SK-MEL-5 (cell line): ENCODE results near the gene CAMTA1. TPM values are rescaled to one million over a fixed set of nuclear protein-coding genes. Genes with fewer than 3 reads are reported as not detected.

ENCODE experiments used
- DNase-seq: peaks from one replicate; pipeline ENCODE4 v3.0.0-alpha.2; 2016; ENCODE audit warnings: low read depth, low spot score
- in situ Hi-C: cut with HindIII; loops from 2 replicates; pipeline ENCODE4 v1.10.0; 2016; ENCODE audit warnings: low sequenced_read_pairs, high pct_unique_total_duplicates, low pct_unique_long_range_greater_than_20kb
- total RNA-seq: library from RNA; depleted of rRNA; stranded (reverse); fragments of >200 nt; shearing (Covaris generic); gene quantifications from 2 replicates; pipeline ENCODE4 v1.2.3, GENCODE V29; 2014

CAMTA1 gene
- total RNA-seq, 1 experiment from 2014 or later = 47.4 TPM

DNA sequence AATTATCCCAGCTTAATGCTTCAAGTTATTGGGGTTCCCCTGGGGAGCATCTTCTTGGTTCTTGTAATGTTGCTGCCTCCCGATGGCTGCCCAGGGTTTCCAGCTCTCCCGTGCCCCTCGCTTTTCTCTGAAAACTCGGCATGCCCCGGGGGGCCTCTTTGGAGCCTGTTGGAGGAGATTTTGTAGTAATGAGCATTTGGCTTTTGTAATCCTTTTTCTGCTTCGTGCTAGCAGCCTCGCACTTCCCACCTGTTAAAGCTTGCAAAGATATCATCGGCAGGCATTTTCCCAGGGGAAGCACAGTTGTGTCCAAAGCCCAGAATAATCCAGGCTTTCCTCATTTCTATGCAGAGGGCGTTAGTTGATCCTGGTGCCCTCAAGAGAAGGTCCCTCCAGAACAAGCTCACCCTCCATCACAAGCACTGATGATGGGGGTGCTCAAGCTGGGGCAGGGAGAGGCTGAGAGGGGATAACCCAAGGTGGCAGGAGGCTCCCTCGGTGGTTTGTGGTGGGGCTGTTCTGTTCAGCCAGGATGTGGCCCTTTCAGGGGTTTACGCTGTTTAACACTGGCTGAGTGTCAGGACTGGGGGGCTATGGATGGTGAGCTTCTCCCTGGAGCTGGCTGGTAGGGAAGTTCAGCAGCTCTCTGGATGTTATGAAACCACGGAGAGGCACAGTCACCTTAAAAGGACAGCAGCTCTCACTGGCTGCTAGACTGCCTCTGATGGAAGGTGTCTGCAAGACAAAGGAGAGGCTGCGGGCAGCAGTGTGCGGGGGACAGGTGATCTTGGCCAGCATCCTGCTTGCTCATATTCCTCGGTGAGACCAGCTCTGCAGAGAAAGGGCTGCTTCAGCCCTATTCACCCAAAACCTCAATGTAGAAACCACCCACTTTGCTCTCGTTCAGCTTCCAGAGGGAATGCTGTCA lies 508.7 kb downstream of the CAMTA1 start:
- in situ Hi-C loops = no loop called here
- no peak for DNase-seq

DNA sequence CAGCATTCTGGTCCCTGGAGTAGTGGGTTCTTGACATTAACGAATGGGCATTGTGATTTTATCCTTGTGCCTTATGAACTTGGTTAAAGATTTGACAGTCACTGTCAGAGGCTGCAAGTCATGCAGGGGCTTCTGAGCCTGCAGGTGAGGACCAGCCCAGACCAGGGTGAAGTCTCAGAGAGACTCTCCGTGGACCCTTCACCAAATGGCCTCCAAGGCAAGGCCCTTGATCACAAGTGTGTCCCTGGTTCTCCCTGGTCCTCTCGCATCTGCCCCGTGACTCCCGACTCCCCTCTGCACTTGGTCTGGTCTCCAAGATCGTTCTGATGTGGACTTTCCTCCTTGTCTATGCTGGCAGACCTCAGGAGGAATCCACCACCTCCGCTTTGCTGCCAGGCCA lies 509.4 kb downstream of the CAMTA1 start:
- in situ Hi-C loops = no loop called here
- no peak for DNase-seq

DNA sequence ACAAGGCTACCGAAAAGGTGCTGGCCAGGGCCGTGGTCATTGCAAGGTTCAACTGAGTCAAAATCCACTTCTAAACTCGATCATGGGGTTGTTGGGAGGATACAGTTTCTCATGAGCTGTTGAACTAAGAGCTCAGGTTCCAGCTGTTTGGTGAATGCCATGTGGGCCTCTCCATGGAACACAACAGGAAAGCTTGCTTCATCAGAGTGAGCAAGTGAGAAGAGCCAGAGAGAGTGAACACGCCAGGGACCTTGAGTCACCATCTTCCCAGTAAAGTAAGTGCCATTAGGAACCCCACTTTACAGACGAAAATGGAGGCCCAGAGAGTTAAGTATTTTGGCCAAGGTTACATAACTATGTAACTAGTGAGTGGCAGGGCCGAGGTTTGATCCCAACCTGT lies 510.7 kb downstream of the CAMTA1 start:
- no peak for DNase-seq
- in situ Hi-C loops = no loop called here

DNA sequence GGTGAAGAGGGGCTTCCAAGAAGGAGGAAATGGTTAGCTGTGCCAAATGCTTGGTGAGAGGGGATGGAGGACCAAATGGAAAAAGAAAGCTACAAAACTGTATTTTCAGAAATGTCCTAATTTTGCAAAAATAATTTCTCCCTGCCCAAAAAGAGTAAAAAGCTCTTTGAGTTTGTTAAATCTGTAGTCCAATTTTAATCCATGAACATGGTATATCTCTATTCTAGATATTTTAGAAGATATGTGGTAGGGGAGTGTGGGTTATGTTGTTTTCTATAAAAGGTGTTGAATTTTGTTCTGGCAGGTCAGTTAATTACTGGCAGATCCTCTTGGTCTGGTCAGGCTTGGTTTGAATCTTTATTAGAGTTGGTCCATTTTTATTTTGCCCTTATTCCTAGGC lies 511.7 kb downstream of the CAMTA1 start:
- DNase-seq = no peak
- in situ Hi-C loops = no loop called here

DNA sequence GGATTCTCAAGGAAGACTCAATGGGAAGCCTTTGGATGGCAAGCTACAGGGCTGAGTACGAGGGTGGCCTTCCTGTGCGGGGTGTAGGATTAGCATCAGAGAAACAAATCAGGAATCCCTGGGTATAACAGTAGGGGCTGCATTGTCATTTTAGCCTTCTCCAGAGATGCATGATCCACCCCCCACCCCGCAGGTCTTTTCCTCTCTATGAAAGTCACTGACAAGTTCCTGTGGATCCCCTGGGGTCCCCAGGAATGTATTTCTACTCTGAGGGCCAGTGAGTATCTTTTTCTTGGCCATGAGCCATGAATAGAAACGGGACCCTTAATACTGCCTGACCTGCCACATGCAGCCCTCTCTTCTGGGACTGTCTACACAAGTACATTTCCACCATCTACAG lies 512.9 kb downstream of the CAMTA1 start:
- no peak for DNase-seq
- in situ Hi-C loops = no loop called here

DNA sequence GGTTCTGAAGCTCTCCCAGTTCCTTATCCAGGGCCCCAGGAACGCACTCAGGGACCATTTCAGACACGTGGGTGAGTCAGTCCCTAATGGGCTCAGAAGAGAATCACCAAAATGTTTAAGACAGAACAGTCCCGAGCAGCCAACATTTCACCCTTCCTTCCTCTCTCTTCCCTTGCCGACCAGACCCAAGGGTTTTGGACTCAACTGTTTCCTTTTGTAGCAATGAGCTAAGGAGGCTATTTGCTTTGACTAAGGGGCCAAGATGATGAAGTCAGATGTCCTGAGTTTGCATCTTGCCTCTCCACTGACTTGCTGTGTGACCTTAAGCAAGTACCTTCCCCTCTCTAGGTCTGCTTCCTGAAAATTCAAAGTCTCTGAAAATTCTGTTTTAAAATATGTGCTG lies 513.5 kb downstream of the CAMTA1 start:
- DNase-seq = no peak
- in situ Hi-C loops = no loop called here

DNA sequence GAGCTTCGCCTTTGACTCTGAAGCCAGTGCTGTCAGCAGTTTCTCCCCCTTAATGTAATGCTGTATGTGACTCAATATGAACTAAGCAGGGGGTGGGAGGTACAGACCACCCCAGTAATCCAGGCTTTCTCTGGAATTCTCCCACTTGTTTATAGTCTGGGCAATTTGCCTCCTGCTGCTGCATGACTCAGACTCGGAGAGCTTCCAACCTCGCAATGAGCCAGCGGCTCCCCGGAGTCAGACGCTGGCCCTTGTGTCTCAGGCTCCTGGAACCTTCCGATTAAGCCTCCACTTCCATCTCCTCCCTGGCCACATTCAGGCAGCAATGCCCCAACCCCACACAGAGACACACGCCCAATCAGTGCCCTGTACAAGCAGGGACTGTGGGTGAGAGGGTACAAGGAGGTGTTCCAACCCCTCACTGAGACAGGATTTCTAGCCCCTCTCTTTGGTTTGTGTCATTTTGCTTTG lies 514.1 kb downstream of the CAMTA1 start:
- DNase-seq = no peak
- in situ Hi-C loops = no loop called here

DNA sequence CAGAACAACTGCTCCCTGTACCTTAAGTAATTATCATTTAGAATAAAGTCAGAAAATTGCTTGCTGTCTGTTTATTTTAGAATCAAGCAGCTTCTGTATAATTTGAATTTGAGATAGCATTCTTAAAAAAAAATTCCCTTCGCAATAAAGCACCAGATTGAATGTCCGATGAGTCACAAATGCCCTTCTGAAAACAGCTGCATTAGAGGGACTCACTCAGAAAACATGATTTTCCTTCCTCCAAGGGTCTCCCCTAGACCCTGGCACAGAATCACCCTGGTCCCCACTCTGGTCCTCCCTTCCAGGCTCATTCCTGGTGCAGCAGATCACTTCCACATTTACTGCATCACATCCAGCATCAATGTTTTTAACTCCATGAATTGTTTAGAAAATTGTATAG lies 514.7 kb downstream of the CAMTA1 start:
- in situ Hi-C loops = no loop called here
- DNase-seq = no peak

DNA sequence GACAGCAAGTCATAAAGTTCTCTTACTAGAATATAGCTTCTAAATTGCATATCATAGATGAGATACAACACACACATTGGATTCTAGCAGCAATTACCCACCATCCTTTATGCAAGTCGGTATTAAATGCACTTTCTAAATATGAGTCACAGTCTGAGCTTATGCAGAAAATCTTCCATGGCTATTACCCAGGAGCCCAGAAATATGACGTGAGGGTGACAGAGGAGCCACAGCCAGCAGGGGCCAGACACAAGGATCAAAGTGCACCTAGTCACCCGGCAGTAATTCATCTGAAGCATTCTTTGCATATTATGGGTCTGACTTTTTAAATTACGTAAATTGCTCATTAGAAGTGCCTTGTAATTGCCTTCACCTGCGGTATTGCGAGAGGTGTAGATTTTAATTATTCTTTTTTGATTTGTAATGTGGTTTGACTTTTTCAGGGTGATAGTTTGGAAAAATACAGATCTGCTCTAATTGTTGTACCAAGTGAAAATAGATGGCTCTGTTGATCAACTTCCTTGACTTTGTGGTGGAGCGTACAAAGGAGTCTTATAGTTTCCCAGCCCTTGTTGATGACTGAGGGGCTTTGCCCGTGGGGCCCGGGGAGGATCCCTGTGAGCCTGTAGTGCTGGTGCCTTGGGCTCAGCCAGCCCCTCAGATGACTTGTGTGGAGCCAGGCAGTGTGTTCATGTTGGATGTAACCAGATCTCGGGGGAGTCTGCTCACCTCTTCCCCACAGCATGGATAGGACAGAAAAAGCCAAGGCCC lies 515.8 kb downstream of the CAMTA1 start:
- no peak for DNase-seq
- in situ Hi-C loops = no loop called here

DNA sequence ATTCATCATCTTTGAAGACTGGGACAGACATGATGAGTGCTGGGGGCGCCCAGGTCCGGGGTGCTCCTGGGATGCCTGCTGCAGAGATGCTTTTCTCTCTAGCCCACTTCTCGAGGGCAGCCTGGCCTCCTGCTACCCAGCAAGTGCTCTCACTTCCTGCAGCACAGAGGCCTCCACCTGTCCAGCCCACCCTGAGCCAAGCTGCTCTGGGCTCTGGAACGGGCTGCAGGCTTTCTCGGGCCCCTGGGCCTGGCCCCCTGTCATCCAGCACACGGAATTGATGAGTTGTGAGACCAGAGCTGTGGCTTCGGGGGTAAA lies 516.4 kb downstream of the CAMTA1 start:
- DNase-seq = no peak
- in situ Hi-C loops = no loop called here

DNA sequence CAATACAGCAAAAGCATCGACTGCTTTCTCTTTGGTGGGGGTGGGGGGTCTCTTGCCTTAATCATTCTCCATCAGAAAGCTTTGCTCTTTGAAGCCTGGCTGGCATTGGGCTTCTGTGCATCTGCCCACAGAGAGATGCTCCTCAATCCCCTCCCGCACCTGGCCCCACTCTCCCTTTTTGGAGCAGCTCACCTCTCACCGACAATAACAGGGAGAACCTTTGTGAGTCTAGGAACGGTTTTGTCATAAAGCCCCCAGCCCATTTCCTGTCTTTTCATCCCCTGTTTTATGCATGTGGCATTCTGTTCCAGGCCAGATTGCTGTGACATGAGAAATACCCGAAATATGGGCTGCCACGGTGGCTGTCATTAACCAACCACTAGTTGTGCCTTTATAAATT lies 516.9 kb downstream of the CAMTA1 start:
- no peak for DNase-seq
- in situ Hi-C loops = no loop called here

DNA sequence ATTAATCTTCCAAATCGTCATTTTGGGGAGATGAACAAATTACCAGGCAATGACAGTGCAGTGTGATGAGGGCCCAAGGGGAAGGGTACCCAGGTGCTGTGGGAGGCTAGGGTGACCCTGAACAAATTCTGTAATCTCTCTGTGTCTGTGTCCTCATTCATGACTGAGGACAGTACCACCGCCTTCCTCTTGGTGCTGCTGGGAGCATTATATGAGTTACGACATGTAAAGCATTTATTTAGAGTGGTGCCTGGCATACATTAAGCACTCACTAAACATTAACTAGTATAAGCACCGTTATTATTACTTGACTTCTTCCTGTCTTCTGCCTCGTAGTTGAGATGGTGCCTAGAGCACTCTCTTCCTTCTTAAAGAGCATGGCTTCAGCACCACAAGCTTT lies 517.6 kb downstream of the CAMTA1 start:
- DNase-seq = peak; percentile 12
- in situ Hi-C loops = no loop called here

DNA sequence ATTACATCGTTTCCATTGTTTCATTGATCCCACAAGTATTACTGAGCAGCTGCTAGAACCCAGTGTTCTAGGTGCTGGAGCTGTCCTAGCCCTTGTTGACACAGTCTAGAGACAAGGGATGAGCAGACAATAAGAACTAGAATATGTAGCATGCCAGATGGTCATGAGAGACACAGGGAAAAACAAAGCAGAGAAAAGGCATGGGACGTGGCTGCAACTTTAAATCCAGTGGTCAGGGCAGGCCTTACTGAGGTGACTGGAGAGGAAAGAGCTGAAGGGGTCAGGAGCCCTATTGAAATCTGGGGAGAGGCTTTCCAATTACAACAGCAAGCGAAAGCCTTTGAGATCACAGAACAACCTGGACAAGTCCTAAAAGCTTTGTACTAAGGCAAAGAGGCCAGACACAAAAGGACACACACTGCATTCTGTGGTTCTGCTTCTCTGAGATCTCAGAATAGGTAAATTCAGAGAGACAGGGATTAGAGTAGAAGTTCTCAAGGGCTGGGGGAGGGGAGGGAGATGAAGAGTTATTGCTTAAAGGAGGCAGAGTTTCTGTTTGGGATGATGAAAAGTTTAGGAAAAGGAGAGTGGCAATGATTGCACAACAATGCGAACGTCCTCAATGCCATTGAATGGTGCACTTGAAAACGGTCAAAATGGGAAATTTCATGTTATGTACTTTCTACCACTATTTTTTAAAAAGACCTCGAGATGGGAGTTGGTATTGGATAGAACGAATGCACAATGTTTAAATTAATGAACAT lies 518.5 kb downstream of the CAMTA1 start:
- in situ Hi-C loops = no loop called here

DNA sequence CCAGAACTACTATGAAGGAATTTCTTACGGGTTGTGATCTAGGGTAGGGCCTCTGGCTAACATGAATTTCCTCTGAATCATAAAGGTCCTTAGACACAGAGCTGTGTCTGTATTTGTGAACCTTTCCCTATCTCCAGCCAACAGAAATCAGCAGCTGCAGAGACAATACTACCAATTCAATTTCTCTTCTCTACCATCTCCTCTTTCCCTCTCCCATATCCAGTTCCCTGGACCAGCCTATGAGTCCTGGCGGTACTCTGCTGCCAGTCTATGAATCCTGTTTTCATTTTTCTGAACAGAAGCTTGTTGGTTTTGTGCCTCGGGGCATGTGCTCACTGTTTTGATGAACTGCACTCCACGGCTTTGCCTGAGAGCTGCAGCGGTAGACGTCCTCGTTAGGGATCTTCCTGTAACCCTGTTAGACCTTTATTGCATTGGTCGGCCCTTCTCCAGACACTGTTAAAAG lies 527.9 kb downstream of the CAMTA1 start:
- peak; percentile 74 for DNase-seq
- in situ Hi-C loops = no loop called here

More for the DNA sequence above, 518.5 kb downstream of the CAMTA1 start:
- DNase-seq = no peak

DNA sequence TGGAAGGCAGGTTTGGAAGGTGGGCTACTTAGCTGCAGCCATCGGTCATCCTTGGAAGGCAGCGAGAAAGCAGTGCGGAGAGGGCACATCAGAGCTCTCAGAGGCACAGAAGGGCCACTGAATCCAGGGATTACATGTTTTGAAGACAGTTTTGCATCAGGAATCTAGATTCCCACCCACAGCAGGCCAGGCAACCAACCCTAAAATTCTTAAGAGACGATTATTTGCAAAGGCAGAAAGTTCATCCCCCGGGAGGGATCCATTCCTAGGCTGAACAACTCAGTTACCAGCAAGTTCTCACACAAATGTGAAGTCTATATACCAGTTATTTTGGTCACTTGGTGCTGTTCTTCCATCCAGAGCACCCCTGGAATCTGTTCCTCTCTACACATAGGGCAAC lies 528.6 kb downstream of the CAMTA1 start:
- in situ Hi-C loops = no loop called here
- DNase-seq = no peak

DNA sequence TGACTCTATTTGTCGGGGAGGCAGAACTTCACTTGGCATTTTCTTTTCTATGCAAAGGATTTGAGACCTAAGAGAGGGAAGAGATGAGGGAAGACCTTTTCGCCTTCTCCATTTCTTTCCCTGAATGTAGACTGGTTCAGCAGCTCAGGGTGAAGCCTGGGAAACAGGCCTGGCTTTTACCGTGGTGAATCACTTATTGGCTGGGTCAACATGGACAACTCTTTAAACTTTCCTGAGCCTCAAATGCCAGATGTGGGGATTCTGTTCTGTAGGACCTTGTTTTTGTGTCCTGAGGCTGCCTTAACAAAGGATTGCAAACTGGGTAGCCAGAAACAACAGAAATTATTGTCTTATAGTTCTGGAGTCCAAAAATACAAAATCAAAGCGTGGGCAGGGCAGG lies 530.1 kb downstream of the CAMTA1 start:
- no peak for DNase-seq
- in situ Hi-C loops = no loop called here

DNA sequence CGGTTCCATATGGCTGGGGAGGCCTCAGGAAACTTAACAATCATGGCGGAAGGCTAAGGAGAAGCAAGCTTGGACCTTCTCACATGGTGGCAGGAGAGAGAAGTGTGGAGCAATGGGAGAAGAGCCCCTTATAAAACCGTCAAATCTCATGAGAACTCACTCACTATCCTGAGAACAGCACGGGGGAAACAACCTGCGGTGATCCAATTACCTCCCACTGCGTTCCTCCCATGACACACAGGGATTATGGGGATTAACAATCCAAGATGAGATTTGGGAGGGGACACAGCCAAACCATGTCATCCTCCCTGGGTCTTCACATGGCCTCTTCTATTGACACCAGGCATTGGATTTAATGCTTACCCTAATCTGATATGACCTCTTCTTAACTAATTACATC lies 530.7 kb downstream of the CAMTA1 start:
- in situ Hi-C loops = no loop called here
- no peak for DNase-seq

DNA sequence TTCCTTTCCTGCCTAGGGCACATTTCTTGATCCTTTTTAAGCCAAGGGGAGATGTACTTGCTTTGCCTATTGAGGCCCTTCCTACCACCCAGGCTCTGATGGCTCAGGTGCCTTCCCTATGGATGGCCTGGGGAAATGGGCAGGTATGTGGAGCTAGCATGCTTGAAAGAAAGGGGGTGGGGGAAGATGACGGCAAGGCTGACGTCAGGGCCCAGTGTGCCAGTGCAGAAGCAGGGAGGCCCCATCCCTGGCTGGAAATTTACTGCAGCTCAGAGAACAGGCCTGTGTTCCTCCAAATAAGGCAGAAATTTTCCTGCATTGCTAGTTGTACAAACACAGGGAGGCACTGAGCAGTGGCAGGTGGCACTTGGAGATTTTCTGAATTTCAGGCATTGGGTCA lies 532.6 kb downstream of the CAMTA1 start:
- in situ Hi-C loops = no loop called here
- no peak for DNase-seq
